SK-N-SH (cell line): ENCODE measurements around the gene ACTN4. TPM values are rescaled to one million over a fixed set of nuclear protein-coding genes. Genes with fewer than 3 reads are reported as not detected.

ENCODE experiments used
- CTCF ChIA-PET: fragments of 300-600, 350-600 bp; formaldehyde crosslinking; extraction: SDS; loops from one replicate; lab custom pipeline; 2021; lab: Yijun Ruan, JAX
- POLR2A ChIA-PET: fragments of 350-600 bp; sonication (Branson Sonifier 250); formaldehyde crosslinking; extraction: SDS; loops from one replicate; lab custom pipeline; 2020; ENCODE audit warnings: antibody characterized with exemption, inconsistent platforms; lab: Yijun Ruan, JAX
- DNase-seq: peaks from one replicate; pipeline ENCODE4 v3.0.0; 2012
- H2AFZ ChIP-seq: fragments of 200-600 bp; sonication (generic); 2 replicates; pipeline ENCODE4 v1.8.1; 2016; ENCODE audit warnings: antibody characterized with exemption, mild to moderate bottlenecking, low read depth
- H3F3A ChIP-seq: fragments of 200-600 bp; sonication (generic); replicated peaks from 2 replicates; pipeline ENCODE3; 2016; ENCODE audit warnings: antibody characterized with exemption, mild to moderate bottlenecking; ENCODE audit not compliant: insufficient read depth
- H3K27ac ChIP-seq, 2 experiments: fragments of 200-500 bp in 1 of 2; fragments of 200-600 bp in 1 of 2; sonication (Bioruptor generic) in 1 of 2; sonication (generic), shearing (Covaris generic) in 1 of 2; 2 replicates each; pipeline versions ENCODE4 v1.5.1 to v1.6.1; 2014 to 2016; ENCODE audit warnings: low read depth in 2 of 2, inconsistent platforms in 1 of 2, low read length in 1 of 2, mild to moderate bottlenecking in 1 of 2, mixed read lengths in 1 of 2
- H3K27me3 ChIP-seq: fragments of 200-600 bp; sonication (generic), shearing (Covaris generic); 2 replicates; pipeline ENCODE4 v1.6.1; 2016; ENCODE audit warnings: mixed run types; ENCODE audit not compliant: insufficient read depth
- H3K36me3 ChIP-seq, 2 experiments: fragments of 200-500 bp in 1 of 2; fragments of 200-600 bp in 1 of 2; sonication (Bioruptor generic) in 1 of 2; sonication (generic) in 1 of 2; replicated peaks in 1 of 2; 2 replicates each; pipeline versions ENCODE3 to v1.5.1; 2014 to 2016; ENCODE audit warnings: low read length in 1 of 2, mild to moderate bottlenecking in 1 of 2; ENCODE audit not compliant: insufficient read depth in 2 of 2, control insufficient read depth in 1 of 2
- H3K4me1 ChIP-seq, 2 experiments: fragments of 200-500 bp in 1 of 2; fragments of 200-600 bp in 1 of 2; sonication (Bioruptor generic) in 1 of 2; sonication (generic), shearing (Covaris generic) in 1 of 2; 2 replicates each; pipeline versions ENCODE4 v1.5.1 to v1.6.1; 2014 to 2016; ENCODE audit warnings: low read depth in 1 of 2, low read length in 1 of 2, mixed run types in 1 of 2; ENCODE audit not compliant: insufficient read depth in 2 of 2, control insufficient read depth in 1 of 2
- H3K4me2 ChIP-seq: fragments of 200-600 bp; sonication (generic), shearing (Covaris generic); 2 replicates; pipeline ENCODE4 v1.6.1; 2017; ENCODE audit warnings: mixed run types
- H3K4me3 ChIP-seq, 2 experiments: fragments of 200-500 bp in 1 of 2; fragments of 200-600 bp in 1 of 2; sonication (Bioruptor generic) in 1 of 2; sonication (generic), shearing (Covaris generic) in 1 of 2; 2 replicates each; pipeline versions ENCODE4 v1.5.1 to v1.8.1; 2014 to 2016; ENCODE audit warnings: low read depth in 2 of 2, inconsistent platforms in 1 of 2, low read length in 1 of 2, mild to moderate bottlenecking in 1 of 2, mixed read lengths in 1 of 2, moderate library complexity in 1 of 2
- H3K79me2 ChIP-seq: fragments of 200-600 bp; sonication (generic); 2 replicates; pipeline ENCODE4 v1.8.1; 2017; ENCODE audit warnings: mild to moderate bottlenecking; ENCODE audit not compliant: insufficient read depth
- H3K9ac ChIP-seq: fragments of 200-600 bp; sonication (generic); 2 replicates; pipeline ENCODE4 v1.6.1; 2017; ENCODE audit warnings: mixed run types
- H3K9me2 ChIP-seq: fragments of 200-600 bp; sonication (generic); 2 replicates; pipeline ENCODE4 v1.6.1; 2017; ENCODE audit warnings: mixed run types
- H3K9me3 ChIP-seq: fragments of 200-600 bp; sonication (generic); 2 replicates; pipeline ENCODE4 v1.6.1; 2017; ENCODE audit warnings: mixed run types, mild to moderate bottlenecking, moderate library complexity
- H4K20me1 ChIP-seq: fragments of 200-600 bp; sonication (generic); 2 replicates; pipeline ENCODE4 v1.6.1; 2017; ENCODE audit warnings: mild to moderate bottlenecking, mixed run types; ENCODE audit not compliant: insufficient read depth
- CHD2 ChIP-seq: fragments of 150-350 bp; IDR thresholded peaks from 2 replicates; pipeline ENCODE4 v1.6.1; 2018; ENCODE audit warnings: low read length; ENCODE audit not compliant: partially characterized antibody
- FOXJ3 ChIP-seq: sonication (generic); formaldehyde crosslinking; IDR thresholded peaks from 2 replicates; pipeline ENCODE4 v1.5.1; 2020; ENCODE audit warnings: mild to moderate bottlenecking, missing genetic modification reagents
- FOXM1 ChIP-seq: IDR thresholded peaks from 2 replicates; pipeline ENCODE4 v1.4.0; 2012; ENCODE audit warnings: low read depth, mild to moderate bottlenecking
- GABPA ChIP-seq: IDR thresholded peaks from 2 replicates; pipeline ENCODE4 v1.4.0; 2012; ENCODE audit warnings: low read depth, mild to moderate bottlenecking
- GATA2 ChIP-seq: sonication (generic); formaldehyde crosslinking; IDR thresholded peaks from 2 replicates; pipeline ENCODE4 v1.5.0; 2020; ENCODE audit warnings: mild to moderate bottlenecking, missing genetic modification reagents
- JUND ChIP-seq: IDR thresholded peaks from 2 replicates; pipeline ENCODE4 v1.4.0; 2012
- MAX ChIP-seq: IDR thresholded peaks from 2 replicates; pipeline ENCODE4 v1.4.0; 2012; ENCODE audit warnings: low read depth
- PBX3 ChIP-seq: IDR thresholded peaks from 2 replicates; pipeline ENCODE4; 2012
- SMC3 ChIP-seq: IDR thresholded peaks from 2 replicates; pipeline ENCODE4 v1.6.1; 2012; ENCODE audit warnings: low read depth, low read length, improper control_type of control experiment
- TAF1 ChIP-seq: IDR thresholded peaks from 2 replicates; pipeline ENCODE4 v1.6.1; 2012; ENCODE audit warnings: low read depth, mild to moderate bottlenecking, low read length, moderate library complexity, borderline replicate concordance
- USF2 ChIP-seq: fragments of 150-350 bp; IDR thresholded peaks from 2 replicates; pipeline ENCODE4 v1.6.1; 2017; ENCODE audit warnings: antibody characterized with exemption, low read length, low read depth, borderline replicate concordance
- YY1 ChIP-seq: IDR thresholded peaks from 2 replicates; pipeline ENCODE4 v1.4.0; 2012; ENCODE audit warnings: low read depth, mild to moderate bottlenecking
- WGBS: methylation state at CpG from one replicate; pipeline ENCODE4 v1.1.6; 2017; ENCODE audit warnings: low lambda C conversion rate; 5-methylcytosine and 5-hydroxymethylcytosine counted together
- polyA plus RNA-seq, 3 experiments: library from polyadenylated mRNA; depleted of rRNA; stranded (reverse); fragments of >200 nt; gene quantifications; 2 replicates each; pipeline ENCODE4 v1.2.3, GENCODE V29; 2012

The ACTN4 gene
- polyA plus RNA-seq, 1 of the 3 experiments (the other 2 are of a cell fraction): 598 TPM

- H3K36me3 ChIP-seq: peaks cover 23 to 39% of the 10 kb centered on the region in 2 experiments
- no peak overlapping the region for H3K4me3 ChIP-seq
- H3K27ac ChIP-seq: peak overlapping the region in 1 of 2 experiments; percentile 62; a peak in 1 of 4 replicates
- H3K9ac ChIP-seq: no peak overlapping the region
- H3K4me2 ChIP-seq: no peak overlapping the region
- H3K27me3 ChIP-seq: no peaks in the 10 kb centered on the region
- POLR2A ChIA-PET: no interaction called here
- no peak for DNase-seq
- H3K4me1 ChIP-seq: peaks cover 25 to 66% of the 10 kb centered on the region in 2 experiments; a peak in 3 of 4 replicates
- H3K9me3 ChIP-seq: no peaks in the 10 kb centered on the region
- TF ChIP-seq USF2 (no peak), TAF1 (no peak), MAX (no peak), JUND (no peak), GABPA (no peak), SMC3 (no peak), FOXJ3 (CRISPR knock-in tag) (no peak)
- peaks cover 14% of the 10 kb centered on the region for H3F3A ChIP-seq
- H2AFZ ChIP-seq: no peak overlapping the region
- no peaks in the 10 kb centered on the region for H3K9me2 ChIP-seq
- CTCF ChIA-PET: interaction anchor here (0.6 kb wide), 1 partner anchor 33 kb away, joined by 3 read pairs; no protein-coding TSS in a partner anchor
- WGBS: 97% methylated on average over 6 of the region's 6 CpGs
- H4K20me1 ChIP-seq: peaks cover 35% of the 10 kb centered on the region
- peaks cover 97% of the 10 kb centered on the region for H3K79me2 ChIP-seq
Observed at GRCh38 chr19:38696729-38697055, 49.2 kb downstream of the ACTN4 start.

GRCh38 chr19:38697197-38697596 is 49.7 kb downstream of the ACTN4 start:
- WGBS: 86% methylated on average over 3 of the region's 6 CpGs

More at GRCh38 chr19:38697197-38697596, 49.7 kb downstream of the ACTN4 start:
- peaks cover 38% of the 10 kb centered on the region for H4K20me1 ChIP-seq
- H3K4me1 ChIP-seq: peaks cover 22 to 61% of the 10 kb centered on the region in 2 experiments; a peak in 3 of 4 replicates
- no peak overlapping the region for H3K4me3 ChIP-seq
- H3K4me2 ChIP-seq: no peak overlapping the region
- peaks cover 23 to 44% of the 10 kb centered on the region in 2 experiments for H3K36me3 ChIP-seq
- TF ChIP-seq FOXM1: no peak
- no peak for TF ChIP-seq CHD2
- no peak for TF ChIP-seq GATA2
- TF ChIP-seq GABPA: no peak
- TF ChIP-seq PBX3: no peak
- TF ChIP-seq YY1: no peak
- H2AFZ ChIP-seq: no peak overlapping the region
- H3K9me2 ChIP-seq: no peaks in the 10 kb centered on the region
- POLR2A ChIA-PET: no interaction called here
- no peak for DNase-seq
- no peak overlapping the region for H3K9ac ChIP-seq
- no peaks in the 10 kb centered on the region for H3K27me3 ChIP-seq
- CTCF ChIA-PET: no interaction called here
- H3K79me2 ChIP-seq: peaks cover 100% of the 10 kb centered on the region
- peaks cover 15% of the 10 kb centered on the region for H3F3A ChIP-seq
- no peak overlapping the region; a peak in 1 of 4 replicates for H3K27ac ChIP-seq
- no peaks in the 10 kb centered on the region for H3K9me3 ChIP-seq
